Dermis blood vessel endothelial cell (primary cell): Measurements from ENCODE around the gene ATP6V1G3. TPM values are rescaled to one million over a fixed set of nuclear protein-coding genes. Genes with fewer than 3 reads are reported as not detected.
"Not testable (repeated sequence)": the region's sequence is repeated elsewhere in the genome, so short reads cannot be mapped to it uniquely, and the experiment has no call there.

Experiments
- DNase-seq: peaks from one replicate; pipeline ENCODE4 v3.0.0; 2010
- total RNA-seq: library from RNA; depleted of rRNA; stranded (reverse); fragments of >200 nt; gene quantifications from 2 replicates; pipeline ENCODE4 v1.2.3, GENCODE V29; 2014

Gene ATP6V1G3
- total RNA-seq, 1 donor from 2014 or later = 1.2 TPM

GRCh38 chr1:198541737-198542136 is 1.3 kb upstream of the ATP6V1G3 start:
- no peak for DNase-seq

GRCh38 chr1:198538579-198539364 is 1.7 kb downstream of the ATP6V1G3 start:
- no peak for DNase-seq

- no peak for DNase-seq
Observed at GRCh38 chr1:198535631-198536030, 4.8 kb downstream of the ATP6V1G3 start.

- DNase-seq = no peak
Observed at GRCh38 chr1:198534548-198535418, 5.7 kb downstream of the ATP6V1G3 start.

- DNase-seq = no peak
Observed at GRCh38 chr1:198531891-198532290, 8.6 kb downstream of the ATP6V1G3 start.

- DNase-seq = no peak
Observed at GRCh38 chr1:198530953-198531352, 9.5 kb downstream of the ATP6V1G3 start.

GRCh38 chr1:198529414-198529813 is 11.1 kb downstream of the ATP6V1G3 start:
- peak; percentile 69 for DNase-seq

GRCh38 chr1:198528364-198528763 is 12.1 kb downstream of the ATP6V1G3 start:
- DNase-seq = peak; percentile 60

GRCh38 chr1:198524556-198524955 is 15.9 kb downstream of the ATP6V1G3 start:
- DNase-seq = no peak

GRCh38 chr1:198524127-198524526 is 16.4 kb downstream of the ATP6V1G3 start:
- not testable (repeated sequence) for DNase-seq

- DNase-seq = no peak
Observed at GRCh38 chr1:198523182-198523950, 17.1 kb downstream of the ATP6V1G3 start.

- DNase-seq = no peak
Observed at GRCh38 chr1:198520524-198521254, 19.8 kb downstream of the ATP6V1G3 start.

GRCh38 chr1:198519639-198520501 is 20.6 kb downstream of the ATP6V1G3 start:
- DNase-seq = no peak

GRCh38 chr1:198517623-198518199 is 22.8 kb downstream of the ATP6V1G3 start:
- no peak for DNase-seq

GRCh38 chr1:198500096-198500495 is 40.4 kb downstream of the ATP6V1G3 start:
- DNase-seq = no peak

GRCh38 chr1:198499588-198499987 is 40.9 kb downstream of the ATP6V1G3 start:
- DNase-seq = no peak

- no peak for DNase-seq
Observed at GRCh38 chr1:198498881-198499280, 41.6 kb downstream of the ATP6V1G3 start.

- DNase-seq = no peak
Observed at GRCh38 chr1:198498103-198498385, 42.4 kb downstream of the ATP6V1G3 start.

GRCh38 chr1:198497326-198498102 is 43.0 kb downstream of the ATP6V1G3 start:
- DNase-seq = peak; percentile 27
